NCI-H1417 (cell line): ENCODE results near the gene SLC26A9.

Source experiments
- DNase-seq, 3 experiments: peaks; one replicate each; lab custom pipeline; 2025; lab: John Stamatoyannopoulos, UW

The SLC26A9 gene

DNA sequence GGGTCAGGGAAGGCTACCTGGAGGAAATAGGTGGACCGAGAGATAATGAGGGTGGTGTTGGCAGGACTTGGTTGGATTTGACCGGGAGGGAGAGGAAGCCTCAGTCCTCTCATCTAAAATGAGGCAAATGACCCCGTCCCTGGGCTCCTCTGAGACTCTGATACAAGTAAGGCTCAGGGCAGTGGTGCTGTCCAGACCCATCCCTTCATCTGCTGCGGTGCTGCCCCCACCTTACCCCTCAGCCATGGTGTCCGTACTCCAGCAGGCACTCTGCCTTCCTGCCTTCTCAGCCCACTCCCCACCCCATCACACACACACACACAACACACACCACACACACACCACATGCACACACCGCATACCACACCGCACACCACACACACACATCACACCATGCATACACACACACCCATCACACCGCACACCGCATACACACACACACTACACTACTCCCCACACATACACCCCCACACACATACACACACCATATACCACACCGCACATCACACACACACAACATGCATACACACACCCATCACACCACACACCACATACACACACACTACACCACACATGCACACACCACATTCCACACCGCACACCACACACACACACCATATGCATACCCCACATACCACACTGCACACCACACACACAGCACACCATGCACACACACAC lies 29.4 kb upstream of the SLC26A9 start:
- DNase-seq: peak in 1 of 3 experiments; percentile 8

DNA sequence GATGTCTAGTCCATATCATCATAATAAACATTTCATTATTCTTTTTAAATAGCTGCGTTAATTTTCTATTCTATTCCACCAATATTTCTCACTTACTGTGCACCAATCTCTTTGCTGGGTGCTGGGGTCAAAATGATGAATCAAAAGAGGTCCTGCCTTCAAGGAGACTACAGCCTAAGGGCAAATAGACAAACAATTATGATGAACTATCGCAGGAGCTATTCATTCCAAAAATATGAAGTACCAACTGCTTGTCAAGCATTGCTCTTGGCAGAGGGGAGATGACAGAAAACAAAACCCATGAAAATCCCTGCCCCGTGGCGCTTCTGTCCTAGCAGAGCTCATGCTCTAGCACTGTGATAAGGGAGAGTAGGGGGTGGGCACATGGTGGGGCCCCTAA lies 28.8 kb upstream of the SLC26A9 start:
- no peak for DNase-seq

- DNase-seq: no peak
Measured at GRCh38 chr1:205971082-205971481, 27.8 kb upstream of the SLC26A9 start.

DNA sequence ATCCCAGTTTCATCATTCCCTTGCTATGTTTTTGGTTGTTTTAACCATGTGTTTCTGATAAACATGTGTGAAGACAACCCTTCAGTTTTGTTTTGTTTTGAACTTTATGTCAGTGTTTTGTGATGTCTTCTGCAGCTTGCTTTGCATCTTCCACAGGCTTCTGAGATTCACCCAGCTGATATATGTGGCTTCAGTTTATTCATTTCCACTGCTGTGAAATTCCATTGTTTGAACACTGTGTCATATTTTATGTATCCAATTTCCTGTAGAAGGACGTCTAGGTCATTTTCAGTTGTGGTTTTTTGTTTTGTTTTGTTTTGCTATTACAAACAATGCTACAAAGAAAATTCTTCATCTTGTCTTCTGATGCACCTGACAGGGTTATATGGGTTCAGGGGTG lies 27.2 kb upstream of the SLC26A9 start:
- no peak for DNase-seq

GRCh38 chr1:205969229-205969628 lies 26.0 kb upstream of the SLC26A9 start:
- DNase-seq: no peak

GRCh38 chr1:205967554-205968335 lies 24.5 kb upstream of the SLC26A9 start:
- peak in 1 of 3 experiments; percentile 63 for DNase-seq

GRCh38 chr1:205965036-205965884 lies 22.0 kb upstream of the SLC26A9 start:
- peak; percentile 68 to 99 (median 89) for DNase-seq

GRCh38 chr1:205963352-205964155 lies 20.3 kb upstream of the SLC26A9 start:
- no peak for DNase-seq

DNA sequence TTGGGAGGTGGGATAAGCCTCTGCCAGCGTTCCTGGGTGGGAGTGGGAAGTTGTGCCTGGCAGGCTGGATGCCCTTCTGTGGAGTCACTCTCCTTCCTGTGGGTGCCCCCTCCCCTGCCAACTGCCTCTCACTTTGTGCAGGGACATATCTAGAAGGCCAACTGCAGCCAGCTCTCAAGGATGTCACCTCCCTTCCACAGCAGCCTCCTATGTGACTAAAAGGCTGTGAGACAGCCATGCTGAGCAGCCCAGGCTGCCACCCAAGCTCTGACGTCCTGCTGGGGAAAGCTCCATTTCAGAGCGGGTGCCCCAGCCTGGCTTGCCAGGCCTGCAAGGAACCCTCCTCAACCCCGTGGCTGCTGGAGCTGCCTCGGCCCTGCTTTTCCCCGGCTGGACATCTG lies 19.6 kb upstream of the SLC26A9 start:
- no peak for DNase-seq

DNA sequence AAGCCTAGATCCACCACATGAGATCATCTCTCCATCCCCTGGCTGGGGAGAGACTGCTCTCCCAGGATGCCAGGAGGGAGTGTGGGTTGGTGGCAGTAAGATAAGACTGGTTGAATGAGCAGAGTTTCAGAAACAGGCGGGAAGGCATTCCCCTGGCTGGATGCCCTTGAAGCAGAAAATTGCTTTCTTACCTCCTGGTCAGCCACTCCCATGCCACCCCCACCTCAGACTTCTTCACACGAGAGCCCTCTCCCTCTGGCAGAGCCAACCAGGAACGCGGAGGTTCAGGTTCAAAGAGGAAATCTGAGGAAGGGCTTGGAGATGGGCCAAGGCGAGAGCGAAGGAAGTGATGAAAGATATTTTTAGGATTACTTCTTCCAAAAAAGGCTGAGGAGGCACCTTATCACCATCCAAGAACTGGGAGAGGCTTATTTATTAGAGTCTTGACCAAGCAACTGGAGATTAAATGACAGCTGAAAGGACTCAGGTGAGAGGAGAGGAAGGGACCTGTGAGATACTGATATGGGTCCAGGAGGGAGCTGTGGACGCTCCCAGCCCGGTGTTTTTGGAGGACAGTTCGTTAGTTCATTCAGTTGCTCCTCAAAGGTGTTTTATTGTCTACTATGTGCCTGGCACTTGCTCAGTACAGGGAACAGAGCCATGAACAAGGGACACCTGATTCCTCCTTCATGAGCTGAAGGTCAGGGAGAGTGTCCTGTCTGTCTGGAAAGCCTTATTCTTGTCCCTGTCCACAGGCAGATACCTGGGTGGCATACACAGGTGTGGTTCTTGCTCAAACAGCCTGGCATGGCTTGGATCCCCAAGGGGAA lies 18.9 kb upstream of the SLC26A9 start:
- peak in 1 of 3 experiments; percentile 98 for DNase-seq

DNA sequence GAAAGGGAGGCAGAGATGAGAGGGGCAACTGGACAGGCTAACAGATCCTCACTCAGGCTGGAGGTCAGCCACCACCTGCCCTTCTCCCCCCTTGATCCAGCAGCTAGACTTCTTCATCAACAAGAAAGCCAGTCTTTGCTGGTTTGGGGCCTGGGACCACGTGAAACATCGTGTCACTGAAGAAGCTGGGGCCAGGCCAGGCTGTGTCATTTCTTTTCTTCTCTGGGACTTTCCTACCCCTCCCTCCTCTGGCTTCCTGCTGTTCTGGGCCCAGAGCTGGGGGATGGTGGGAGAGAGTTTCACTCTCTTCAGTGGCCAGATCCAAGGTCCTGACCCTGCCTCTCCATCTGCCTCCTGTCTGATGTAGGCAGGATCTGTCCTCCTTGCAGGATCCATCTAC lies 18.1 kb upstream of the SLC26A9 start:
- DNase-seq: no peak

DNA sequence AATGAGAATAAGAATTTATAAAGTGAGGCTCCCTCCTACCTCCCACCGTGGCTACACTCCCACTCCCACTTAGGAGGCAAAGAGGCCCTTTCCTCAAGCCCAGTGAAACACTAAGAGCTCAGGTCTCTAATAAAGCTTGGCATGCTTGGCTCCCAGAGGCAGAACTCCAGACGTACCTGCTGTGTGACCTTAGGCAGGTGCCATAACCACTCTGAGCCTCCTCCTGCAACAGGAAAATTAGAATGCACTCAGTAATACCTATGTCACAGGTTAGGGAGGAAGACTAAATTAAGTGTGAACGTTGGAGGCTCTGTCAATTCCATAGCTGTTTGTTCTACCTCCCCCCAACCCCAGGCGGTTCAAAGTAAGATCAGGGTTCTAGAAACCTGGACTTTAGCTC lies 16.5 kb upstream of the SLC26A9 start:
- no peak for DNase-seq

DNA sequence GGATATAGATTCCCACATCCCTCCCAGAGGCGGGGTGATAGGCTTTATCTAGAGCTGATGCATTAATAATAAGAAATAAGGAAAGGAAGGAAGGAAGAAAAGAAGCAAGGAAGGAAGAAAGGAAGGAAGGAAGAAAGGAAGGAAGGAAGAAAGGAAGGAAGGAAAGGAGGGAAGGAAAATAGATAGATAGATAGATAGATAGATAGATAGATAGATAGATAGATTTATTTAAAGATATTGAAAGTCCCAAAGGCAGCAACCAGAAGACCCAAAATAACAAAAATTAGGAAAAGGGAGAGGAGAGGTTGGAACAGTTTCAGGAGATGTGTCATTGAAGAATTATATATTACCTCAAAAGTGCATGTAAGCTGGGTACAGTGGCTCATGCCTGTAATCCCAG lies 12.2 kb upstream of the SLC26A9 start:
- no peak for DNase-seq

DNA sequence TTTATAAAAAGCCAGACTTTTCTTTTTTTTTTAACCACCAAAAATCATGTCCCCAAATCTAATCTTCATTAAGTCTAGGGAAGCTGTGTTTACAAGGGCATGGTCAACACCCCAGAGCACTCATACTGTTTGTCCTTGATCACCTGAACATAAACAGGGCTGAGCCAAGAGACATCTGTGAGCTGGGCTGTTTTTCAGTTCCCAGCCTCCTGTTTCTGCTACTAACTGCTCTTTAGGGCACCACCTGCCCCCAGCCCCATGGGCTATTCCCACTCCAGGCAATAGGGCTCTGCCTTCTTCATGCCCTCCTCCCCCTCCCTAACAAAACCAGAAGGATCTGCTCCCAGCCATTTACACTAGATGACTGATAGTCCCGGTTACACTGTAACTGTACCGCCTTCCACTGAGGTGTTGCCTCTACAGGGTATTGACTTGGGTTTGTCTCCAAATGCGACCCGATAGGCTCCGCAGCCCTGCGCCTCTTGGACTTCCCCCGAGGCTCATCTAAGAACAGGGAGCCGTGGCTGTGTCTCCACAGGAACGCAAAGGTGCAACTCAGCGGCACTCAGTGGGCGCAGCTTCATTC lies 11.7 kb upstream of the SLC26A9 start:
- DNase-seq: peak in 2 of 3 experiments; percentile 54 to 71

DNA sequence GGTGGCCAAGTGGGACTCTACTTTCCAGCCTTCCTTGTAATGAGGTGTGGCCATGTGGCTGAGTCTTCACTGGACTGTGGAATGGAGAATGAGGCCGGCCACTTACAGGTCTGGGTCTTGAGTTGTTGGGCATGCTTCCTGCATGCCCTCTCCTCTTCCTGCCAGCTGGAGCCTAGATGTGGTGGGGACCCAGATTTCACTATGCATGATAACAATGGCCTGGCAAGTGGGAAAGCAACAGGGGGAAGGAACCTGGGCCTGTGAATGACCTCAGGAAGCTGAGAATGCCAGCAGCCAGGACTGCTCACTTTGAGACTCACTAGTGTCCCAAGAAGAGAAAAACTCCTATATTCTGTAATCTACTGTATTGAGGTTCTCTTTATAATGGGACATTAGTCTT lies 8.5 kb upstream of the SLC26A9 start:
- DNase-seq: no peak

- DNase-seq: peak in 1 of 3 experiments; percentile 98
Measured at GRCh38 chr1:205950826-205951549, 7.7 kb upstream of the SLC26A9 start.

- DNase-seq: no peak
Measured at GRCh38 chr1:205950280-205950679, 7.0 kb upstream of the SLC26A9 start.

GRCh38 chr1:205949753-205950152 lies 6.5 kb upstream of the SLC26A9 start:
- DNase-seq: no peak

- no peak for DNase-seq
Measured at GRCh38 chr1:205948886-205949285, 5.6 kb upstream of the SLC26A9 start.

- no peak for DNase-seq
Measured at GRCh38 chr1:205948039-205948438, 4.8 kb upstream of the SLC26A9 start.
